COR-L47 (cell line): ENCODE results near the gene PAQR4.

Experiments used
- DNase-seq: peaks from one replicate; lab custom pipeline; 2025; lab: John Stamatoyannopoulos, UW

The PAQR4 gene

GRCh38 chr16:2946649-2947048 lies 22.5 kb upstream of the PAQR4 start:
- no peak for DNase-seq

GRCh38 chr16:2948807-2949704 lies 20.1 kb upstream of the PAQR4 start:
- no peak for DNase-seq

- no peak for DNase-seq
These were observed 19.3 kb upstream of the PAQR4 start for GRCh38 chr16:2949705-2950352.

GRCh38 chr16:2950353-2950724 lies 18.8 kb upstream of the PAQR4 start:
- DNase-seq = no peak

- no peak for DNase-seq
These were observed 18.4 kb upstream of the PAQR4 start for GRCh38 chr16:2950773-2951172.

GRCh38 chr16:2952679-2953078 lies 16.5 kb upstream of the PAQR4 start:
- peak; percentile 89 for DNase-seq

- DNase-seq = no peak
These were observed 15.2 kb upstream of the PAQR4 start for GRCh38 chr16:2953706-2954627.

GRCh38 chr16:2954656-2955381 lies 14.3 kb upstream of the PAQR4 start:
- peak; percentile 45 for DNase-seq

GRCh38 chr16:2955438-2955778 lies 13.7 kb upstream of the PAQR4 start:
- no peak for DNase-seq

GRCh38 chr16:2955779-2956578 lies 13.2 kb upstream of the PAQR4 start:
- no peak for DNase-seq

GRCh38 chr16:2956579-2956956 lies 12.6 kb upstream of the PAQR4 start:
- no peak for DNase-seq

- DNase-seq = no peak
These were observed 9.9 kb upstream of the PAQR4 start for GRCh38 chr16:2959206-2959605.

- no peak for DNase-seq
These were observed 8.8 kb upstream of the PAQR4 start for GRCh38 chr16:2960183-2961010.

GRCh38 chr16:2962334-2963073 lies 6.6 kb upstream of the PAQR4 start:
- no peak for DNase-seq

GRCh38 chr16:2963074-2963722 lies 6.0 kb upstream of the PAQR4 start:
- no peak for DNase-seq

GRCh38 chr16:2963723-2964474 lies 5.2 kb upstream of the PAQR4 start, which contains the start of gene KREMEN2:
Gene KREMEN2 (plus strand): TSS chr16:2964275. CDS start chr16:2964521, 246 bp downstream.
- DNase-seq = peak; percentile 76

GRCh38 chr16:2964475-2965336 lies 4.4 kb upstream of the PAQR4 start:
- peak; percentile 65 for DNase-seq
